Stimulated activated CD4-positive, alpha-beta T cell treated with anti-CD3 and anti-CD28 coated beads, Interleukin-15, amount 100 ng/mL, for 48 hours (primary cell): ENCODE measurements around the gene SMAD1.
"Not testable (repeated sequence)": the region's sequence is repeated elsewhere in the genome, so short reads cannot be mapped to it uniquely, and the experiment has no call there.

Experiments
- DNase-seq, 2 donors: peaks; one replicate each; pipeline ENCODE4 v3.0.0-alpha.2; 2020; ENCODE audit warnings: low read depth in 2 of 2

Gene SMAD1

DNA sequence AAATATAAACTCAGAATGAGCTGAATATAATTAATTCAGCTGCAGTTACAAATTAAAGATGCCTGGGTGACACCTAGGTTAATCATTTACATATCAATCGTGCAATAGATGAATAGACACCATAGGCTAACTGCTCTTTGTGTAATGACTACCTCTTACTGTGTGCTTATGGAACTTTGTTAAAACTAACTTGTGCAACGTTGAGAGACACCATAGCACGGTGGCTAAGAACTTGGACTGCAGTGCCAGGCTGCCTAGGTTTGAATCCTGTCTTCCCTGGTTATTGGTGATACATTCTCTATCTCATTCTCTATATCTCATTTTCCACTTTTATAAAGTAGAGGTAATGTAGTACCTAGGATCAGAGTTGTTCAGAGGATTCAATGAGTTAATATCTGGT, 46.9 kb downstream of the SMAD1 start:
- no peak for DNase-seq

DNA sequence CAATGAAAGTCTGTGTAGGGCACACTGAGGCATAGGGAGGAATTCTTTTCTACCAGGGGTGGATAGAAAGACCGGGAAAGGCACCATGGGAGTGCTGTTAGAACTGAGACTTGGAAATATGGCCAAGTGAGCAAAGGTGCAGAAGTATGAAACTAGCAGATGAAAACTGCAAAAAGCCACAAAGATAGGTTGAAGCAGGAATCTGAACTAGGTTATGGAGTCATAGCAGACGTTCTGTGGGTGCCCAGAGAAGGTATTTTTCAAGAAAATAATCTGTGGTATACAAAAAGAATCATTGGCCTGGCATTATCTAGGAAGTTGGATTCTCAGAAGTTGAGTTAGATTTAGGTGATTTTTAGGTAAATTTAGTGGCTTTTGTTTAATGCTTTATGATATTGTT, 48.5 kb downstream of the SMAD1 start:
- no peak for DNase-seq

DNA sequence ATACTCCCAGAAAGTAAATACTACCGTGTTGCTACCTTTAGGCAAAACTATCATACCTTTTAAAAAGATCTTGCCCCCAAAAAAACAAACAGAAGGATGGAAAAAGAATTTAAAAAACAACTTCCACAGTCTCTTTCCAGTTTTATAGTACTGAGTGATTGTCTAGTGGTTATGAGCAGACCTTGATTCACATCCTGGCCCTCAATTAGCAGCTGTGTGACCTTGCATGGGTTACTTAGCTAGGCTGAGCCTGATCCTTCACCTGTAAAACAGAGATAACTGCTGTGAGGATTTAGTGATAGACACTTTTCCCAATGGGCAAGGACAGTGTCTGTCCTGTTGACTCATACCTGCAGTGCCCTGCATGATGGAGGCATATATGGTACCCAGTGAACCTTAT, 49.0 kb downstream of the SMAD1 start:
- DNase-seq, result no peak

DNA sequence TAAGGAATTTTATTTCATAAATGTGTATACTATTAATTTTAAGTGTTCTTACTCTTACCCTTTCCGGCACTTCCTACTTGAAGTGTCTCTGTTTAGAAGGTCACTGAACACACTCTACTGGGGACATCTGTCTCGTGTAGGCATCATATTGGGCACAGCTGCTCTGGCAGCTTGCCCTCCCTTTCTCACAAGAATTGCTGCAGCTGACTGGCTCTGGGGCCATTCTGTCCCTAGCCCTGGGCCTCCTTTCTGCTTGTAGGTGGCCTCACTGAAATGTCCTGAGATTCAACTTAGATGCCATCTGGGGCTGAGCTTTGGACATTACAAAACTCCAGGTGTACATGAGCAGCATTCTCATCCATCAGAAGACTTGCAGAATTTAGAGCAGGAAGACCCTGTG, 49.6 kb downstream of the SMAD1 start:
- no peak for DNase-seq

DNA sequence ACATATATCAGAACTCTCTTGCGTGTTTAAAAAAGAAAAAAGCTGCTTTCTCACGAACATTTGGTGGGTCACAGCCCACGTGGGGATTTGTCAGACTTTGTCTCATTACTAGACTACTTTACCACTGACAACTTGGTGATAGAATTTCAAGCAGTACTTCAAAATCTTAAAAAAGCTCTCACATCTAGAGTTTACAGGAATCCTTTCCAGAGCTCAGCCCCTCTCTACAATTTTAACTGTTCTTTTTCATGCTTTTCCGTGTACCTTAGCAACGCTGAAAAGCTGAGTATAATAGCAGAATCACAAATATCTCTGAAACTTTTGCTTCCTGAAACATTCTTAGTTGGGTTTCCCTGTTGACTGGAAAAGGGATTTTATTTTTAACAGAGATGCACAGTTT, 50.2 kb downstream of the SMAD1 start:
- DNase-seq, result no peak

DNA sequence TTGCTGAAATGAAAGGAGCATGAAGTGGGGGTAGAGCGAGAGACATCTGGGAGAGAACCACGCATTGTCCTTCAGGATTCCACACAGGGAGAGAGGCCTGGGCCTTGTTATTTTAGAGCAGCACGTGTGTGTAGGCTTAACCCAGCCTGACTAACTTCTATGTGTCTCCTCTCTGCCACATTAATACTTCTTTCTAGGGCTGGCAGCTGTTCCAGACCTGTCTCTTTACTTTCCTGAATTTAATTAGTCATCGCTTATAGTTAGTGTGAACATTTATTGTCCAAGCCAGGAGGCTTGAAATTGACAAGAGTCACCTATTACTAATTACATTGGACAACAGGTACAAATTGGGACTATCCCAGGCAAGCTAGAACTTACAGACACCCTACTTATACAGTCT, 51.3 kb downstream of the SMAD1 start:
- no peak for DNase-seq

DNA sequence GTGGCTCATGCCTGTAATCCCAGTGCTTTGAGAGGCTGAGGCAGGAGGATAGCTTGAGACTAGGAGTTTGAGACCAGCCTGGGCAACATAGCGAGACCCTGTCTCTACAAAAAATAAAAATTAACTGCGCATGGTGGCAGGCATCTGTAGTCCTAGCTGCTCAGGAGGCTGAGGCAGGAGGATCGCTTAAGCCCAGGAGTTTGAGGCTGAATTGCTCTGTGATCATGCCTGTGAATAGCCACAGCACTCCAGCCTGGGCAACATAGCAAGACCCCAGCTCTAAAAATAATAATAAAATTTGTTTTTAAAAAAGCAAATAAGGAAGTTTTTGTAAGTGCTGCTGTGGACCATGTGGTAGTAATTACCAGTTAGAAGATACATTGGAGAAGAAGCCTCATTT, 51.8 kb downstream of the SMAD1 start:
- DNase-seq, result not testable (repeated sequence)

DNA sequence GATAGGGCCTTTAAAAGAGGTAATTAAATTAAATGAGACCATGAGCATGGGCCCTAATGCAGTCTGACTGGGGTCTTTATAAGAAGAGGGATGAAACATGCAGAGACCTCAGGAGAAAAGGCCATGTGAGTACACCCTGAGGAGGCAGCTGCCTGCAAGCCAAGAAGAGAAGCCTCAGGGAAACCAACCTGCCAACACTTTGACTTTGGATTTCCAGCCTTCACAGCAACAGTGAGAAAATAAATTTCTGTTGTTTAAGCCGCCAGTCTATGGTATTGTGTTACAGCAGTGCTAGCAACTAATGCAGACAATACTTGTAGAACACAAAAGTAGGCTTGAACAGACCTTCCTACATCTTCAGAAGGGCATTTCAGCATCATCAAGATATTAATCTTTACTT, 52.3 kb downstream of the SMAD1 start:
- no peak for DNase-seq

DNA sequence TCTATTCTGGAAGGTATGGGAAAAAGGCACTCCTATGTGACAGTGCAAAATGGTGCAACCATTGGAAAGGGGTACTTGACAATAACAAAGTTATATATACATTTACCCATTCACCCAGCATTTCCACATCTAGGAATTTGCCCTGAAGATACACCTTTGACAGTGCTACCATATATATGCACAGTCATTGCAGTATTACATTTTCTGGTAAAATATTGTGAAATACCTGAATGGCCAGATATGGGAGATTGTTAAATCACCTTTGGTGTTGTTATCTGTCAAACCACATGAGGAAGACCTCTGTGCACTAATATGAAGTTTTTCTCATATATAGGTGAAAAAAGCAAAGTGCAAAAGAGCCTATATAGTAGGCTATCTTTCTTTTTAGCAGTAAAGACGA, 53.5 kb downstream of the SMAD1 start:
- no peak for DNase-seq

DNA sequence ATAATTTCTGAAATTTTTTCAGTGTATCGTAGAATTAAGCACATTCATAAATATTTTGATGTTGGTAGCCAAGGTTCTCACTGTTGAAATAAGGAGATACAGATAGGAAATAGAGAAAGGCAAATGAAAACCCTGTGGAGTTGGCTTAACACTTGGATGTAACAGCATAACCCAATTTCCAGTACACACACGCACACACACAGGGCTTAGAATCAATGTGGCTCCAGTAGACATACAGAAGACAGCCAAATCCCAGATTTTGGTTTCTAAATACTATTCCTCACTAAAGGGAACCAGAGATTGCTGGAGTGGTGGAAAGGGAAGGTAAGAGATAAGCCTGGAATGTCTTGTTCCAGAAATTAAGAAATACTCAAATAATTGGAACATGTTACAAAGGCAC, 54.4 kb downstream of the SMAD1 start:
- DNase-seq, result no peak

DNA sequence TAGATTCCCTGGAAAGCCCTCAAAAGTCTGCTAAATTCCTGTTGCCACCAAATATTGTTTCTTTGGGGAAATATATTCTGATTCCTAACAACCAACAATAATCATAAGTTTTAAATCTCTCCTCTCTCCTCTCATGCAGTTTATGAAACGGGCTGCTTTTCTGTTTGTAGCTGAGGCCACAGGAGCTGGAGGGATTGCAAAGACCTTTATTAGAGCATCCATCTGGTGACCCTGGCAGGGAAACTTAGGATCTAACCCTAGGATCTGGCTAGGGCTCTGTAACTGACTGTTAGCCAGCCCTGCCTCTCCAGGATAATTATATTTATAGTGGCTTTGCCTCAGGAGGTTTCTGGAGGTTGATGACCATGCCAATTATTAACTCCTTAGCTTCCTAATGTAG, 56.9 kb downstream of the SMAD1 start:
- no peak for DNase-seq

DNA sequence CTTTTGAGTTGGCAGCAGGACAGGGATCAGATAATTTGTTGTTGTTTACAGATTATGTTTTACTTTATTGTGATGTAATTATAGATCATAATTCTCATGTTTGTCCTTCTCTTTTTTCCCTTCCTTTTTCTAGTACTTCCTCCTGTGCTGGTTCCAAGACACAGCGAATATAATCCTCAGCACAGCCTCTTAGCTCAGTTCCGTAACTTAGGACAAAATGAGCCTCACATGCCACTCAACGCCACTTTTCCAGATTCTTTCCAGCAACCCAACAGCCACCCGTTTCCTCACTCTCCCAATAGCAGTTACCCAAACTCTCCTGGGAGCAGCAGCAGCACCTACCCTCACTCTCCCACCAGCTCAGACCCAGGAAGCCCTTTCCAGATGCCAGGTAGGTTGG, 58.0 kb downstream of the SMAD1 start:
- DNase-seq, result no peak

DNA sequence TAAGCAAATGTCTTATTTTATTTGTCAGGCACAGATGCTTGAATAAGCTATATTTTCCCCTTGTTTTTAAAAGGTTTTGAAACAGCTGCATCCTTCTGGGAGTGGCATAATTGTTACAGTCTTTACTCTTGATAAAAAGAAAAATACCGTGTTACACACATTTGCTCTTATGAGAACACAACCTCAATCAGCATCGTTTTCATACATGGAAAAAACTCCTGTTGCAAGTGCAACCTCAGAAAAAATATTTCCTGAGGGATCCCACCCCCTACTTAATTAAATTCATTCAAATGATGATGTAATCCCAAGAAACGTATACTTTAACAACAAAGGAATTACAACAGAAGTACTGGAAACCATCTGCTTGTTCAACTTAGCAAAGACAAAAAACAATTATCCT, 58.6 kb downstream of the SMAD1 start:
- no peak for DNase-seq

DNA sequence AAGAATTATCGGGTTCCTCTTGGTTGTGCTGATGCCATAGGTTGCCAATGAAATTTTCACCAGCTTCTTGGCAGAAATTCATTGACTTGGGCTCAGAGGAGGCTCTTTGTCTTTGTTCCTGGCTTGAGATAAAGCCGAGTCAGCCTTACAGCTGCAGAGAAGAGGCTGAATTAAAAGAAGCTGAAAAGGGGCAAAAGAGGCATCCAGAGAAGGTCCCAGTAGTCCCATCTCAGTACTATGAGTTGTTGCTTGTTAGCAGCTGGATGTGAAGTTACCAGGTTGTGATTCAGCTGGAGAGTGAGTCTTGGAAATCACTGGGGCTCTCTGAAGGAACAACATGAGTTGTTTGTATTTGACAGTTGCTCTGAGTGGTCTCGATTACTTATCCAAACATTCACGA, 59.7 kb downstream of the SMAD1 start:
- DNase-seq, result no peak

DNA sequence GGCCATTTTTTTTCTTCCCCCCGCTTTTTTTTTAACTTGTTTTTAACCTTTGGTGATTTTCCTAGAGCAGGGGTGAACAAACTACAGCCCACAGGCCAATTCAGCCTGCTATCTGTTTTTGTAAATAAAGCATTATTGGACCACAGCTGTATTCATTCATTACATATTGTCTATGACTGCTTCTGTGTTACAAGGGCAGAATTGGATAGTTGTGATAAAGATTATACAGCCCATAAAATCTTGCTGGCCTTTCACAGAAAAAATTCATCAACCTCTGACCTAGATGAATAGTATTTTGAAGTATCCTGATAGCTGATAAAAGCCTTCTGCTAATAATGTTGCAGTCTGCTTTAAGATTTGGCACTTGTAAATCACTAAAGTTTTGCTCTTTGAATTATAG, 63.4 kb downstream of the SMAD1 start:
- no peak for DNase-seq

DNA sequence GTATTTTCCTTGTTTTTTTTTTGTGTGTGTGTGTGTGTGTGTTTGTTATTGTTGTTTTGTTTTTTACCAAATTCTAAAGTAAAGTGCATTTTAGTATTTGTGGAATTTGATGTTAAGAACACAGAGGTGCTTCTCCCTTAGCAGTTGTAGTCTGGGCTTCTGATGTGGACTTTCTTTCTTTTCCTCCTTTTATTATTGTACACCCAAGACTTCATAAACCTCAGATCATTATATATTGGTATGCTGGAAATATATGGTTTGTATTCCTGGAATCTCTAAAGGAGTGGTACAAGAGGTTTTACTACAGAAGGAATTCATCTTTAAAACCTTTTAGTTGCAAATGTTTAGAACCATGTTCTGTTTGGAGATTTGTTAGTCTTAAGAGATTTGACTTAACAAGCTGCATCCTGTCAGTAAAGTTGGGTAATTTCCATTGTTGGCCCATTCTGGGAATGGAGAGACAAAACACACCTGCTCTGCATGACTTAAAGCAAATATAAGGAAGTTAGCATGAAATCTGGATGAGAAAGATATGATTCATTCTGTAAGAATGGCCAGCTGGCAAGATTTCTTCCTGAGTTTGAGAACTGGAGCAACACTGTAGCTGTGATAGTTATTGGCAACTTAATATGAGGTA, 64.0 kb downstream of the SMAD1 start:
- no peak for DNase-seq

DNA sequence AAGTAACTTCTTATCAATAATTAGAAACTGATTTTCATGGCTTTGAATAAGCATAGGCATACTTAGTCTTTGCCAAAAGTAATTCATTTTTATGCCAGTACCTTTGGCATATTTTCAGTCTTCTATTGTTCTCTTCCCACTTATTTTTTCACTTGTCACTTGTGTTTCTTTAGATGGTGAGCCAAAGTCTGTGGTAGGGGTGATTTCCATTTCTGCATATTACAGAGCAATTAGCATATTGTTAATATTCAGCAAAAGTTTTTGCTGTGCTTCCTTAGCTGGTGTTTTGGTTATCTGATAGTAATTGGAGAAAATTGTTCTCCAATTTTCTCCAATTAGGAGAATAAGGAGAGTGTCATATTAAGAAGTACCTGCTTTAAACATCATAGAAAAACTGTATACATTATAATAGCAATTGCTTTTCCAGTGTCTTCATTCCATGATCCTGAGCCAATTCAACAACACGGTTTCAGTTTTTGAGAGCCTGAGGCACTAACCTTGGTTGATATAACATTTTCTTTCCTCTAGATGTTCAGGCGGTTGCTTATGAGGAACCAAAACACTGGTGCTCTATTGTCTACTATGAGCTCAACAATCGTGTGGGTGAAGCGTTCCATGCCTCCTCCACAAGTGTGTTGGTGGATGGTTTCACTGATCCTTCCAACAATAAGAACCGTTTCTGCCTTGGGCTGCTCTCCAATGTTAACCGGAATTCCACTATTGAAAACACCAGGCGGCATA, 64.7 kb downstream of the SMAD1 start:
- DNase-seq, result no peak

DNA sequence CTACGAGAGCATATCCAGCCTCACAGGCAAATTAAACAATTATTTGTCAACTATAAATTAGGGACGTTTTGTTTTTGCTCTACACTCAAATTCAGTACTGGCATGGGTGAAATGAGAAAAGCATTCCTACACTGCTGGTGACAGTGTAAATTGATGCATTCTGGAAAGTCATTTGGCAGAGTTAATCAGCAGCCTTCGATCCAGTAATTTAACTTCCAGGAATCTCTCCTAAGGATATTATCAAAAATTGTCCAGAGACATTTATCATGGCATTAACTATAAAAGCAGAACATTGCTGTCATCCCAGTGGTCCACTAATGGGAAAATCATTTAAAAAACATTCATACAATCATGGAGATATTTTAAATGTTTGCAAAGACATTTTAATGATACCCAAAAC, 70.0 kb downstream of the SMAD1 start:
- no peak for DNase-seq

DNA sequence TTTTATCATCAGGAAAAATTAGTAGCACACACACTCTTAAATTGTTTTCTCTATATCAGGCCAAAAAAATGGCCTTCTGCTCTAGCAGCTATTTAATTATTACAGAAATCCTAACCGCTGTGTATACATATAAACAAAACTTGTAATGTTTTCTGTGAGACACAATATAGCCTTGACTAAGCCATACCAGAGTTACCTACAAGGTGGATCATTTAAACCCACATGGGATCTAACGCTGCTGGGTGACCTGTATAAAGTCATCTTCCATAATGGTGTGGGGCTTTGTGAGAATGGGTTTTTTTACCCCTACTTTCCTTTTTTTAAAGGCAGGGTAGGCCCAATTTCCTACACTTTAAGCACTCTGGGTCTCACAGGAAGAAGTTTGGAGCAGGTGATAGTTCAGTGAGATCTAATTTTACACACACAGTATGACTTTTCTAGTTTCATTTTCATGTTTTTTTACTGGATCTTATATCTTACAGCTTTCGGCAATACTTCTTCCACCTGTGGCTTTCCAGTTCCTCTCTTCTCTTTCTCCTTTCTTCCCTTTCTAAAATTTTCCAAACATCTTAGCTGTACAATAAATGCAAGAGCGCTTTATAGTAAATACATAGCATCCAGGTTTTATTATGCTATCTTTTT, 70.6 kb downstream of the SMAD1 start:
- DNase-seq, result no peak

DNA sequence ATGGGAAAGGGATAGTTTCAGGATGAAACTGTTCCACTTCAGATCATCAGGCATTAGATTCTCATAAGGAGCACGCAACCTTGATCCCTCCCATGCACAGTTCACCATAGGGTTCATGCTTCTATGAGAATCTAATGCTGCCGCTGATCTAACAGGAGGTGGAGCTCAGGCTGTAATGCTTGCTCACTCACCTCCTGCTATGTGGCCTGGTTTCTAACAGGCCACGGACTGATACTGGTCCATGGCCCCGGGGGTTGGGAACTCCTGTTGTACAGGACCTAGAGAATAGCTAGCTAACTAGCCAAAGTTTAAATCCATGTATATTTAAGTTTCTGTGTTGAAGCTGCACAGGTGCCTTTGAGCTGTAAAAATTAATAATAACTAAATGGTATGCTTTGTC, 71.7 kb downstream of the SMAD1 start:
- DNase-seq, result no peak

DNA sequence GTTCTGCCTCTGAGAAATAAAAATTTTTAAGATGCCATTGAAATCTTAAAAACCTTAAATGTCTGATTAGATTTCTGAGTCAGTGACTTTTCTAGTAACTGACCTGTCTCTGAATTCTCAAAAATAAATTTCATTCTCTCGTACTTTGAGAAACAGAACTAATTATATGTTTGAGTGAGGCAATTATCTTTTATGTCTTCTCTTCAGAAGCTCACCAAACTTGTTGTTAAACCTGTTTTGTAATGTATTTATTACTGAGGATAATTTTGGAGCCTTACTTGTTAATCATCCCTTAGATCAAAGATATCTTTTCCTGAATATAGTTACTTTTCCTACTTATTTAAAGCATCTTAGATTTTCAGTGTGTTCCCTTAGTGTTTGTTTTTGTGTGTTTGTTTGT, 73.0 kb downstream of the SMAD1 start:
- DNase-seq, result no peak

DNA sequence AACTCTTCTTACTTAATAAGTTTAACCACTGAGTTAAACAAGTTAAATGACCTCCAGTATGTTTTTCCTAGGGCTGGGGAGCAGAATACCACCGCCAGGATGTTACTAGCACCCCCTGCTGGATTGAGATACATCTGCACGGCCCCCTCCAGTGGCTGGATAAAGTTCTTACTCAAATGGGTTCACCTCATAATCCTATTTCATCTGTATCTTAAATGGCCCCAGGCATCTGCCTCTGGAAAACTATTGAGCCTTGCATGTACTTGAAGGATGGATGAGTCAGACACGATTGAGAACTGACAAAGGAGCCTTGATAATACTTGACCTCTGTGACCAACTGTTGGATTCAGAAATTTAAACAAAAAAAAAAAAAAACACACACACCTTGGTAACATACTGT, 76.1 kb downstream of the SMAD1 start:
- DNase-seq, result peak; percentile 25 to 53

DNA sequence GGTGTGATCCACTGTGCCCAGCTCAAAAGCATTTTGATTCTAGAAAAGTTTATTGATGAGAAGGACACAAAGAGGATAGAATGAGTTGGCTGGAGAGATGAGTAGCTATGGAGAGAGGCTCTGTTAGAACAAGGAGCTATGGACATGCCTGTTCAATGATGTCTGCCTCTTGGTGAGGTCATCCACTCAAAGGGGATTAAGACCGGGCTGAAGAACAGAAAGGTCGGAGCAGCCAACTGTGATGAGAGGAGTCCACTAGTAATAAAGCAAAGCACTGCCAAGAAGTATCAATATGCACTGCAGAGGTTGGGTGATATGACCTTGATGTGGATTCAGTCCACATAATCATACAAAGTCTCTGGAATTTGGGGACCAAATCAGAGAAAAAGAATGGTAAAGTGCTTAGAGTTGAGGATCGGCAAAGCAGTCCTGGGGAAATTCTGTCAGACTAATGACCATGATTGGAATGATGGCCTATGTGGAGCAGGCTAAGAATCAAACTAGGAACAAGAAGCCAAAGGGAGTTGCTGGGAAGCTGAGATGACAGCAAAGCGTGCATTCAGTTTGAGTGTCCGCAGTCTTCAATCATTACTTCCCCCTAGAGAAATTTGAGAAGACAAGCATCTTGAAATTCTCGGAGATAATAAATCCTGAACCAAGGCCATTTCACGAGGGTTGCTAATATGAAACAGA, 81.8 kb downstream of the SMAD1 start:
- no peak for DNase-seq
